Neural cell (in vitro differentiated cells): ENCODE measurements around the gene LHFPL2. TPM values are rescaled to one million over a fixed set of nuclear protein-coding genes. Genes with fewer than 3 reads are reported as not detected.

ENCODE experiments used
- H2AFZ ChIP-seq: fragments of 200-600, 300-800 bp; sonication (generic), shearing (Covaris generic); 2 replicates; pipeline ENCODE4 v1.6.0; 2014; ENCODE audit warnings: low read depth, mild to moderate bottlenecking, antibody characterized with exemption, low read length, moderate library complexity
- H3F3A ChIP-seq: fragments of 200-600 bp; shearing (Covaris generic); 2 replicates; pipeline ENCODE4 v1.6.1; 2016; ENCODE audit warnings: mild to moderate bottlenecking, moderate library complexity, mixed read lengths, antibody characterized with exemption, low read length; ENCODE audit not compliant: insufficient read depth, poor library complexity, severe bottlenecking
- H3K27ac ChIP-seq: fragments of 200-600, 300-800 bp; sonication (generic), shearing (Covaris generic); 2 replicates; pipeline ENCODE4 v1.5.1; 2014; ENCODE audit warnings: mild to moderate bottlenecking, low read length, moderate library complexity
- H3K27me3 ChIP-seq: fragments of 300-800, 200-600 bp; sonication (generic), shearing (Covaris generic); 2 replicates; pipeline ENCODE4 v1.6.0; 2014; ENCODE audit warnings: mild to moderate bottlenecking, low read depth, low read length, moderate library complexity; ENCODE audit not compliant: insufficient read depth
- H3K36me3 ChIP-seq: fragments of 300-800, 200-600 bp; sonication (generic), shearing (Covaris generic); 2 replicates; pipeline ENCODE4 v1.5.1; 2014; ENCODE audit warnings: mild to moderate bottlenecking, antibody characterized with exemption, low read length, moderate library complexity; ENCODE audit not compliant: insufficient read depth
- H3K4me2 ChIP-seq: fragments of 300-800, 200-600 bp; sonication (generic), shearing (Covaris generic); 2 replicates; pipeline ENCODE4 v1.6.0; 2014; ENCODE audit warnings: mild to moderate bottlenecking, low read length
- H3K4me3 ChIP-seq: fragments of 300-800, 200-600 bp; sonication (generic), shearing (Covaris generic); 2 replicates; pipeline ENCODE4 v1.5.1; 2014; ENCODE audit warnings: mild to moderate bottlenecking, low read length, moderate library complexity
- H3K79me2 ChIP-seq: fragments of 200-600 bp; shearing (Covaris generic); replicated peaks from 2 replicates; pipeline ENCODE4 v1.6.0; 2014; ENCODE audit warnings: mild to moderate bottlenecking, low read length, moderate library complexity; ENCODE audit not compliant: insufficient read depth
- H3K9ac ChIP-seq: fragments of 300-800, 200-600 bp; sonication (generic), shearing (Covaris generic); 2 replicates; pipeline ENCODE4 v1.6.1; 2016; ENCODE audit warnings: mild to moderate bottlenecking, low read length, mixed read lengths
- H3K9me2 ChIP-seq: fragments of 200-600 bp; shearing (Covaris generic); 2 replicates; pipeline ENCODE4 v1.6.1; 2016; ENCODE audit warnings: mild to moderate bottlenecking, low read length, mixed read lengths; ENCODE audit not compliant: insufficient read depth
- H3K9me3 ChIP-seq: fragments of 200-600, 300-800 bp; sonication (generic), shearing (Covaris generic); 2 replicates; pipeline ENCODE4 v1.6.1; 2016; ENCODE audit warnings: mild to moderate bottlenecking, mixed run types, low read length, moderate library complexity, mixed read lengths
- H4K20me1 ChIP-seq: fragments of 200-600 bp; shearing (Covaris generic); 2 replicates; pipeline ENCODE4 v1.6.1; 2016; ENCODE audit warnings: mild to moderate bottlenecking, mixed run types; ENCODE audit not compliant: insufficient read depth
- CTCF ChIP-seq: fragments of 450-650 bp; IDR thresholded peaks from 2 replicates; pipeline ENCODE4 v1.5.1; 2014; ENCODE audit warnings: antibody characterized with exemption, mild to moderate bottlenecking, moderate library complexity; ENCODE audit not compliant: poor library complexity, severe bottlenecking
- EP300 ChIP-seq: fragments of 450-650 bp; conservative IDR thresholded peaks from 2 replicates; pipeline ENCODE4 v1.6.1; 2014; ENCODE audit warnings: antibody characterized with exemption, mild to moderate bottlenecking, moderate library complexity; ENCODE audit not compliant: poor library complexity, severe bottlenecking
- EZH2 ChIP-seq: fragments of 200-600, 300-800 bp; shearing (Covaris generic), sonication (generic); IDR thresholded peaks from 2 replicates; pipeline ENCODE4 v1.6.1; 2014; ENCODE audit warnings: antibody characterized with exemption, low read length, borderline replicate concordance, mild to moderate bottlenecking; ENCODE audit not compliant: insufficient read depth, poor library complexity, severe bottlenecking
- MXI1 ChIP-seq: fragments of 450-650 bp; conservative IDR thresholded peaks from 2 replicates; pipeline ENCODE4 v1.6.1; 2014; ENCODE audit warnings: antibody characterized with exemption, mild to moderate bottlenecking; ENCODE audit not compliant: poor library complexity, severe bottlenecking
- POLR2AphosphoS5 ChIP-seq: IDR thresholded peaks from 2 replicates; pipeline ENCODE4 v1.6.1; 2012
- RAD21 ChIP-seq: fragments of 450-650 bp; conservative IDR thresholded peaks from 2 replicates; pipeline ENCODE4 v1.6.1; 2014; ENCODE audit warnings: antibody characterized with exemption, mild to moderate bottlenecking, moderate library complexity
- REST ChIP-seq: IDR thresholded peaks from 2 replicates; pipeline ENCODE4 v1.6.1; 2012; ENCODE audit warnings: borderline replicate concordance
- SMC3 ChIP-seq: fragments of 450-650 bp; conservative IDR thresholded peaks from 2 replicates; pipeline ENCODE4 v1.6.1; 2014; ENCODE audit warnings: antibody characterized with exemption, mild to moderate bottlenecking, moderate library complexity; ENCODE audit not compliant: poor library complexity
- TAF1 ChIP-seq: IDR thresholded peaks from 2 replicates; pipeline ENCODE4 v1.6.1; 2012; ENCODE audit warnings: low read depth
- polyA plus RNA-seq: library from polyadenylated mRNA; depleted of rRNA; stranded (reverse); fragments of >200 nt; gene quantifications from 2 replicates; pipeline ENCODE4 v1.2.3, GENCODE V29; 2014

LHFPL2 gene
- polyA plus RNA-seq, 1 donor from 2014 or later = 1.6 TPM

- H3K27ac ChIP-seq = no peak overlapping the region
- no peaks in the 10 kb centered on the region for H3K27me3 ChIP-seq
- H3F3A ChIP-seq = no peaks in the 10 kb centered on the region
- TF ChIP-seq EP300 = no peak
- TF ChIP-seq SMC3 = no peak
- no peak for TF ChIP-seq EZH2
- TF ChIP-seq RAD21 = no peak
- no peak for TF ChIP-seq REST
- TF ChIP-seq MXI1 = no peak
- TF ChIP-seq CTCF = no peak
- no peak for TF ChIP-seq POLR2AphosphoS5
- no peak for TF ChIP-seq TAF1
- no peaks in the 10 kb centered on the region for H3K79me2 ChIP-seq
- no peaks in the 10 kb centered on the region for H4K20me1 ChIP-seq
- H3K9me3 ChIP-seq = no peaks in the 10 kb centered on the region
- no peak overlapping the region for H3K4me2 ChIP-seq
- H3K4me3 ChIP-seq = no peak overlapping the region
- H3K9ac ChIP-seq = no peak overlapping the region
- H3K36me3 ChIP-seq = no peaks in the 10 kb centered on the region
- H2AFZ ChIP-seq = no peak overlapping the region
- H3K9me2 ChIP-seq = no peaks in the 10 kb centered on the region
Observed at GRCh38 chr5:78613151-78613533, 35.4 kb downstream of the LHFPL2 start.

GRCh38 chr5:78612227-78613150 is 36.1 kb downstream of the LHFPL2 start:
- no peak overlapping the region for H3K4me2 ChIP-seq
- no peak overlapping the region for H3K4me3 ChIP-seq
- H3K36me3 ChIP-seq = no peaks in the 10 kb centered on the region
- no peak overlapping the region for H3K27ac ChIP-seq
- no peak overlapping the region for H2AFZ ChIP-seq
- H3K9me2 ChIP-seq = no peaks in the 10 kb centered on the region
- no peak overlapping the region for H3K9ac ChIP-seq
- no peaks in the 10 kb centered on the region for H4K20me1 ChIP-seq
- H3K9me3 ChIP-seq = no peaks in the 10 kb centered on the region
- H3K27me3 ChIP-seq = no peaks in the 10 kb centered on the region
- no peak for TF ChIP-seq SMC3
- no peak for TF ChIP-seq CTCF
- TF ChIP-seq TAF1 = no peak
- TF ChIP-seq POLR2AphosphoS5 = no peak
- TF ChIP-seq MXI1 = no peak
- no peak for TF ChIP-seq RAD21
- no peak for TF ChIP-seq REST
- no peaks in the 10 kb centered on the region for H3F3A ChIP-seq
- H3K79me2 ChIP-seq = no peaks in the 10 kb centered on the region
